DND-41 (cell line): ENCODE measurements around the gene ZNF175.

ENCODE experiments used
- CTCF ChIP-seq: IDR thresholded peaks from 2 replicates; pipeline ENCODE4 v1.5.1; 2012; ENCODE audit warnings: borderline replicate concordance, low read length, moderate library complexity, mild to moderate bottlenecking; ENCODE audit not compliant: poor library complexity, severe bottlenecking; ENCODE audit errors: extremely low read depth
- EZH2 ChIP-seq: IDR thresholded peaks from 3 replicates; pipeline ENCODE4 v1.6.1; 2012; ENCODE audit warnings: borderline replicate concordance, low read depth, mild to moderate bottlenecking, moderate library complexity, low read length, inconsistent platforms; ENCODE audit not compliant: severe bottlenecking

DNA sequence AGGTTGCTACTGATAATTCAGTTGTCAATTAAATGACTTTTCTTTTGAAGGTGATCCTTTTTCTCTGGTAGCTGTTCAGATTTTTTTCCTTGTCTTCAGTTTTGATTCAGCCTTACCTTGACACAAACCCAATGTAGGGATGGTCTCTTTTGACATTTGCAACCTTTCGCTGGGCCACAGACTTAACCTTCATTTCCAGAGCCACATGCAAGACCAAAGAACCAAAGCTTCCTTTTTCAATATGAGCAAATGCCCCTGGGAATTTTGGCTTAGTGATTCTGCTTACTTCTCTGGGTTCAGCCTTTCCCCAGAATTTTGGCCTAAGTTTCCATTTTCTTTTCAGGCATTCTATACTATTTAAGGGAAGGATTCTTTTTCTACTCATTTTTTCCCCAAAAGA lies 39.5 kb downstream of the ZNF175 start:
- TF ChIP-seq CTCF (no peak), EZH2 (no peak)
